ENCODE results near the gene PIGBOS1.
A peak's percentile ranks its signal among the peaks of the same experiment; 100 is the strongest.
"Not testable (repeated sequence)": the region's sequence is repeated elsewhere in the genome, so short reads cannot be mapped to it uniquely, and the experiment has no call there.

The PIGBOS1 gene

GRCh38 chr15:55334371-55334770 is 15.4 kb upstream of the PIGBOS1 start:
- H3K9me3 Mint-ChIP-seq: no peaks in the 10 kb centered on the region
- no peak overlapping the region for H3K27ac Mint-ChIP-seq
- no peaks in the 10 kb centered on the region for H3K4me1 Mint-ChIP-seq (ENCODE audit: low read depth)
- H3K36me3 Mint-ChIP-seq (ENCODE audit: low read depth): peaks cover 45% of the 10 kb centered on the region
- no peak overlapping the region for H3K4me3 Mint-ChIP-seq
- no peaks in the 10 kb centered on the region for H3K27me3 Mint-ChIP-seq

- Mint-ChIP-seq H3K36me3 (ENCODE audit: low read depth) (peaks cover 24% of the 10 kb centered on the region), H3K4me3 (no peak overlapping the region), H3K4me1 (ENCODE audit: low read depth) (peaks cover 15% of the 10 kb centered on the region), H3K9me3 (no peaks in the 10 kb centered on the region), H3K27me3 (no peaks in the 10 kb centered on the region), H3K27ac (no peak overlapping the region)
Measured at GRCh38 chr15:55327387-55327786, 8.5 kb upstream of the PIGBOS1 start.

GRCh38 chr15:55322467-55322866 is 3.5 kb upstream of the PIGBOS1 start:
- Mint-ChIP-seq H3K36me3 (ENCODE audit: low read depth) (peaks cover 22% of the 10 kb centered on the region), H3K4me1 (ENCODE audit: low read depth) (peaks cover 43% of the 10 kb centered on the region), H3K27ac (no peak overlapping the region), H3K9me3 (no peaks in the 10 kb centered on the region), H3K27me3 (no peaks in the 10 kb centered on the region), H3K4me3 (no peak overlapping the region)

- Mint-ChIP-seq H3K9me3 (no peaks in the 10 kb centered on the region), H3K4me1 (ENCODE audit: low read depth) (peaks cover 57% of the 10 kb centered on the region), H3K27ac (no peak overlapping the region), H3K27me3 (no peaks in the 10 kb centered on the region), H3K36me3 (ENCODE audit: low read depth) (peaks cover 31% of the 10 kb centered on the region), H3K4me3 (no peak overlapping the region)
Measured at GRCh38 chr15:55320963-55321362, 2.0 kb upstream of the PIGBOS1 start.

GRCh38 chr15:55320238-55320550 is 1.3 kb upstream of the PIGBOS1 start:
- peak overlapping the region; percentile 95 for H3K4me3 Mint-ChIP-seq
- peaks cover 35% of the 10 kb centered on the region for H3K36me3 Mint-ChIP-seq (ENCODE audit: low read depth)
- no peaks in the 10 kb centered on the region for H3K9me3 Mint-ChIP-seq
- peaks cover 65% of the 10 kb centered on the region for H3K4me1 Mint-ChIP-seq (ENCODE audit: low read depth)
- no peak overlapping the region for H3K27ac Mint-ChIP-seq
- no peaks in the 10 kb centered on the region for H3K27me3 Mint-ChIP-seq

- Mint-ChIP-seq H3K4me3 (peak overlapping the region; percentile 95), H3K9me3 (no peaks in the 10 kb centered on the region), H3K4me1 (ENCODE audit: low read depth) (peaks cover 70% of the 10 kb centered on the region), H3K27me3 (no peaks in the 10 kb centered on the region), H3K36me3 (ENCODE audit: low read depth) (peaks cover 35% of the 10 kb centered on the region), H3K27ac (peak overlapping the region; percentile 98)
Measured at GRCh38 chr15:55319537-55320237, 764 bp upstream of the PIGBOS1 start.

GRCh38 chr15:55302801-55303200 is 16.1 kb downstream of the PIGBOS1 start:
- not testable (repeated sequence) for H3K9me3 Mint-ChIP-seq; H3K27me3 Mint-ChIP-seq; H3K4me1 Mint-ChIP-seq (ENCODE audit: low read depth); H3K27ac Mint-ChIP-seq; H3K4me3 Mint-ChIP-seq
- peaks cover 17% of the 10 kb centered on the region for H3K36me3 Mint-ChIP-seq (ENCODE audit: low read depth)

GRCh38 chr15:55297315-55297714 is 21.6 kb downstream of the PIGBOS1 start:
- Mint-ChIP-seq H3K9me3 (no peaks in the 10 kb centered on the region), H3K27me3 (no peaks in the 10 kb centered on the region), H3K4me1 (ENCODE audit: low read depth) (peaks cover 6% of the 10 kb centered on the region), H3K36me3 (ENCODE audit: low read depth) (no peaks in the 10 kb centered on the region), H3K4me3 (no peak overlapping the region), H3K27ac (no peak overlapping the region)

- Mint-ChIP-seq H3K27ac (peak overlapping the region; percentile 91), H3K4me1 (ENCODE audit: low read depth) (peaks cover 39% of the 10 kb centered on the region), H3K36me3 (ENCODE audit: low read depth) (peaks cover 35% of the 10 kb centered on the region), H3K4me3 (peak overlapping the region; percentile 96), H3K27me3 (no peaks in the 10 kb centered on the region), H3K9me3 (no peaks in the 10 kb centered on the region)
Measured at GRCh38 chr15:55290528-55291057, 28.3 kb downstream of the PIGBOS1 start.

- Mint-ChIP-seq H3K36me3 (ENCODE audit: low read depth) (peaks cover 41% of the 10 kb centered on the region), H3K27me3 (no peaks in the 10 kb centered on the region), H3K4me3 (peak within 1 kb of the TSS; percentile 96), H3K9me3 (no peaks in the 10 kb centered on the region), H3K27ac (peak within 1 kb of the TSS; percentile 98), H3K4me1 (ENCODE audit: low read depth) (peaks cover 45% of the 10 kb centered on the region)
Measured at GRCh38 chr15:55289746-55290527, 29.0 kb downstream of the PIGBOS1 start, which contains the start of gene RAB27A. TSS of gene RAB27A (minus strand) at chr15:55289813. CDS start at chr15:55234934, 54,879 bp downstream.

- H3K36me3 Mint-ChIP-seq (ENCODE audit: low read depth): peaks cover 49% of the 10 kb centered on the region
- peak overlapping the region; percentile 98 for H3K27ac Mint-ChIP-seq
- no peaks in the 10 kb centered on the region for H3K27me3 Mint-ChIP-seq
- no peaks in the 10 kb centered on the region for H3K9me3 Mint-ChIP-seq
- peak overlapping the region; percentile 96 for H3K4me3 Mint-ChIP-seq
- peaks cover 53% of the 10 kb centered on the region for H3K4me1 Mint-ChIP-seq (ENCODE audit: low read depth)
Measured at GRCh38 chr15:55289011-55289745, 29.7 kb downstream of the PIGBOS1 start.

- Mint-ChIP-seq H3K27me3 (no peaks in the 10 kb centered on the region), H3K4me1 (ENCODE audit: low read depth) (peaks cover 63% of the 10 kb centered on the region), H3K36me3 (ENCODE audit: low read depth) (peaks cover 54% of the 10 kb centered on the region), H3K27ac (peak overlapping the region; percentile 98), H3K4me3 (peak overlapping the region; percentile 96), H3K9me3 (no peaks in the 10 kb centered on the region)
Measured at GRCh38 chr15:55288006-55288717, 30.8 kb downstream of the PIGBOS1 start.

GRCh38 chr15:55286442-55287189 is 32.3 kb downstream of the PIGBOS1 start:
- H3K27ac Mint-ChIP-seq: peak overlapping the region; percentile 63
- H3K4me1 Mint-ChIP-seq (ENCODE audit: low read depth): peaks cover 78% of the 10 kb centered on the region
- H3K9me3 Mint-ChIP-seq, H3K27me3 Mint-ChIP-seq: not testable (repeated sequence)
- peak overlapping the region; percentile 96 for H3K4me3 Mint-ChIP-seq
- H3K36me3 Mint-ChIP-seq (ENCODE audit: low read depth): peaks cover 59% of the 10 kb centered on the region

- Mint-ChIP-seq H3K27ac (peak overlapping the region; percentile 45), H3K27me3 (no peaks in the 10 kb centered on the region), H3K9me3 (no peaks in the 10 kb centered on the region), H3K36me3 (ENCODE audit: low read depth) (peaks cover 69% of the 10 kb centered on the region), H3K4me1 (ENCODE audit: low read depth) (peaks cover 94% of the 10 kb centered on the region), H3K4me3 (peak overlapping the region; percentile 96)
Measured at GRCh38 chr15:55284426-55284825, 34.5 kb downstream of the PIGBOS1 start.

All from stimulated activated naive CD8-positive, alpha-beta T cell treated with anti-CD3 and anti-CD28 coated beads, Interleukin-15, Interleukin-2, amounts not matched to agents 100 ng/mL and 50 ng/mL, for 24 hours (primary cell).